Measurements from ENCODE around the gene TMEM209. TPM values are rescaled to one million over a fixed set of nuclear protein-coding genes. Genes with fewer than 3 reads are reported as not detected.
"Not testable (repeated sequence)": the region's sequence is repeated elsewhere in the genome, so short reads cannot be mapped to it uniquely, and the experiment has no call there.

Gene TMEM209
- total RNA-seq, 3 donors from 2014 or later (not counting 1 experiment from before 2014, with no cell fraction given) = 26.3 to 31.0 (median 30.4) TPM

- Mint-ChIP-seq H3K9me3 (no peaks in the 10 kb centered on the region), H3K27ac (no peak overlapping the region), H3K4me1 (peaks cover 0 to 5% of the 10 kb centered on the region in 2 donors), H3K27me3 (ENCODE audit: low read depth in 2 of 2) (no peaks in the 10 kb centered on the region), H3K4me3 (no peak overlapping the region), H3K36me3 (peaks cover 18% of the 10 kb centered on the region)
- no peak for TF ChIP-seq CTCF (IDR thresholded peaks at IDR 0.05)
- Histone ChIP-seq H3K4me1 (ENCODE audit: control insufficient read depth, insufficient read depth, low read length) (no peaks in the 10 kb centered on the region), H3K9me3 (ENCODE audit: control insufficient read depth, insufficient read depth, low read length) (no peaks in the 10 kb centered on the region), H3K27me3 (ENCODE audit: control insufficient read depth, insufficient read depth, low read length) (no peaks in the 10 kb centered on the region), H3K36me3 (ENCODE audit: control insufficient read depth, insufficient read depth, low read length) (peaks cover 38% of the 10 kb centered on the region), H3K27ac (ENCODE audit: low read length) (no peak overlapping the region), H3K4me3 (ENCODE audit: low read length) (no peak overlapping the region)
- no CpG with 5 or more reads among the region's 2 CpGs for WGBS (ENCODE audit: insufficient coverage)
- ATAC-seq (no peak), DNase-seq (no peak)
- intact Hi-C loops (cut with micrococcal nuclease) = no loop called here
These were observed 9.8 kb downstream of the TMEM209 start for GRCh38 chr7:130195396-130195795.

GRCh38 chr7:130191791-130192190 lies 13.4 kb downstream of the TMEM209 start:
- Mint-ChIP-seq H3K4me3 (no peak overlapping the region), H3K27me3 (ENCODE audit: low read depth in 2 of 2) (no peaks in the 10 kb centered on the region), H3K36me3 (peaks cover 14% of the 10 kb centered on the region), H3K4me1 (peaks cover 0 to 5% of the 10 kb centered on the region in 2 donors), H3K27ac (no peak overlapping the region), H3K9me3 (no peaks in the 10 kb centered on the region)
- Histone ChIP-seq H3K4me3 (ENCODE audit: low read length) (no peak overlapping the region), H3K4me1 (ENCODE audit: control insufficient read depth, insufficient read depth, low read length) (no peaks in the 10 kb centered on the region), H3K27ac (ENCODE audit: low read length) (no peak overlapping the region), H3K36me3 (ENCODE audit: control insufficient read depth, insufficient read depth, low read length) (peaks cover 22% of the 10 kb centered on the region), H3K9me3 (ENCODE audit: control insufficient read depth, insufficient read depth, low read length) (no peaks in the 10 kb centered on the region), H3K27me3 (ENCODE audit: control insufficient read depth, insufficient read depth, low read length) (no peaks in the 10 kb centered on the region)
- ATAC-seq = no peak
- TF ChIP-seq CTCF (IDR thresholded peaks at IDR 0.05) = no peak
- 91% methylated on average over 7 of the region's 7 CpGs for WGBS (ENCODE audit: insufficient coverage)
- DNase-seq = no peak
- intact Hi-C loops (cut with micrococcal nuclease) = no loop called here

GRCh38 chr7:130189343-130189742 lies 15.9 kb downstream of the TMEM209 start:
- intact Hi-C loops (cut with micrococcal nuclease) = no loop called here
- Histone ChIP-seq H3K4me1 (ENCODE audit: control insufficient read depth, insufficient read depth, low read length) (no peaks in the 10 kb centered on the region), H3K9me3 (ENCODE audit: control insufficient read depth, insufficient read depth, low read length) (no peaks in the 10 kb centered on the region), H3K4me3 (ENCODE audit: low read length) (no peak overlapping the region), H3K27ac (ENCODE audit: low read length) (no peak overlapping the region), H3K36me3 (ENCODE audit: control insufficient read depth, insufficient read depth, low read length) (peaks cover 28% of the 10 kb centered on the region), H3K27me3 (ENCODE audit: control insufficient read depth, insufficient read depth, low read length) (no peaks in the 10 kb centered on the region)
- no peaks in the 10 kb centered on the region for H3K27me3 Mint-ChIP-seq (ENCODE audit: low read depth in 2 of 2)
- peaks cover 14% of the 10 kb centered on the region for H3K36me3 Mint-ChIP-seq
- no peak overlapping the region for H3K27ac Mint-ChIP-seq
- DNase-seq (no peak), ATAC-seq (no peak)
- H3K9me3 Mint-ChIP-seq = no peaks in the 10 kb centered on the region
- peaks cover 0 to 5% of the 10 kb centered on the region in 2 donors for H3K4me1 Mint-ChIP-seq
- 89% methylated on average over 4 of the region's 5 CpGs for WGBS (ENCODE audit: insufficient coverage)
- no peak for TF ChIP-seq CTCF (IDR thresholded peaks at IDR 0.05)
- no peak overlapping the region for H3K4me3 Mint-ChIP-seq

GRCh38 chr7:130187360-130187759 lies 17.8 kb downstream of the TMEM209 start:
- H3K4me1 ChIP-seq (ENCODE audit: control insufficient read depth, insufficient read depth, low read length) = no peaks in the 10 kb centered on the region
- DNase-seq (no peak), ATAC-seq (no peak)
- Mint-ChIP-seq H3K9me3 (no peaks in the 10 kb centered on the region), H3K36me3 (peaks cover 25% of the 10 kb centered on the region), H3K27me3 (ENCODE audit: low read depth in 2 of 2) (no peaks in the 10 kb centered on the region), H3K4me1 (peaks cover 0 to 5% of the 10 kb centered on the region in 2 donors), H3K4me3 (no peak overlapping the region), H3K27ac (no peak overlapping the region)
- peaks cover 37% of the 10 kb centered on the region for H3K36me3 ChIP-seq (ENCODE audit: control insufficient read depth, insufficient read depth, low read length)
- no peaks in the 10 kb centered on the region for H3K27me3 ChIP-seq (ENCODE audit: control insufficient read depth, insufficient read depth, low read length)
- 100% methylated on average over 1 of the region's 2 CpGs for WGBS (ENCODE audit: insufficient coverage)
- H3K4me3 ChIP-seq (ENCODE audit: low read length) = no peak overlapping the region
- H3K9me3 ChIP-seq (ENCODE audit: control insufficient read depth, insufficient read depth, low read length) = no peaks in the 10 kb centered on the region
- TF ChIP-seq CTCF (IDR thresholded peaks at IDR 0.05) = no peak
- no peak overlapping the region for H3K27ac ChIP-seq (ENCODE audit: low read length)
- intact Hi-C loops (cut with micrococcal nuclease) = no loop called here

GRCh38 chr7:130184349-130184748 lies 20.9 kb downstream of the TMEM209 start:
- H3K27me3 ChIP-seq (ENCODE audit: control insufficient read depth, insufficient read depth, low read length); H3K4me1 ChIP-seq (ENCODE audit: control insufficient read depth, insufficient read depth, low read length); H3K27ac Mint-ChIP-seq; H3K4me3 ChIP-seq (ENCODE audit: low read length); H3K27me3 Mint-ChIP-seq (ENCODE audit: low read depth in 2 of 2); H3K4me3 Mint-ChIP-seq; H3K9me3 Mint-ChIP-seq; ATAC-seq; intact Hi-C loops (cut with micrococcal nuclease); H3K9me3 ChIP-seq (ENCODE audit: control insufficient read depth, insufficient read depth, low read length); DNase-seq; H3K27ac ChIP-seq (ENCODE audit: low read length); H3K4me1 Mint-ChIP-seq: not testable (repeated sequence)
- H3K36me3 Mint-ChIP-seq = peaks cover 19% of the 10 kb centered on the region
- WGBS (ENCODE audit: insufficient coverage) = 87% methylated on average over 5 of the region's 5 CpGs
- peaks cover 44% of the 10 kb centered on the region for H3K36me3 ChIP-seq (ENCODE audit: control insufficient read depth, insufficient read depth, low read length)

Measured in natural killer cell (primary cell).